GM19043 (cell line): ENCODE measurements around the gene GPR33.
"Not testable (repeated sequence)": the region's sequence is repeated elsewhere in the genome, so short reads cannot be mapped to it uniquely, and the experiment has no call there.

Experiments
- ATAC-seq: cut with Tn5 transposase; IDR thresholded peaks from one replicate; pipeline ENCODE4 v1.9.1; 2021; ENCODE audit warnings: low read depth; ENCODE audit not compliant: unreplicated experiment

Gene GPR33

GRCh38 chr14:31462450-31462849, 25.4 kb downstream of the GPR33 start:
- not testable (repeated sequence) for ATAC-seq

DNA sequence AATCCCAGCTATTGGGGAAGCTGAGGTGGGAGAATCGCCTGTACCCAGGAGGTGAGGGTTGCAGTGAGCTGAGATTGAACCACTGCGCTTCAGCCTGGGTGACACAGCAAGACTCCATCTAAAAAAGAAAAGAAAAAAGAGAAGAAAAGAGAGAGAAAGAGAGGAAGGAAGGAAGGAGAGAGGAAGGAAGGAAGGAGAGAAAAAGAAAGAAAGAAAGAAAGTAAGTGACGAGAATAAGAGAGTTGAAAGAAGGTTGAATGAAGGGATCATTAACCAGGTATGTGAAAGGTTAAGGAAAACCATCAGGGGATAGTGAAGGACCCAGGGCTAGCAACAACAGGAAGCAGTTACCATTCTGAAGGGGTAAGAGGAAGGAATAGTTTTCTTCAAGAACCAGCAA, 26.3 kb downstream of the GPR33 start:
- no peak for ATAC-seq

DNA sequence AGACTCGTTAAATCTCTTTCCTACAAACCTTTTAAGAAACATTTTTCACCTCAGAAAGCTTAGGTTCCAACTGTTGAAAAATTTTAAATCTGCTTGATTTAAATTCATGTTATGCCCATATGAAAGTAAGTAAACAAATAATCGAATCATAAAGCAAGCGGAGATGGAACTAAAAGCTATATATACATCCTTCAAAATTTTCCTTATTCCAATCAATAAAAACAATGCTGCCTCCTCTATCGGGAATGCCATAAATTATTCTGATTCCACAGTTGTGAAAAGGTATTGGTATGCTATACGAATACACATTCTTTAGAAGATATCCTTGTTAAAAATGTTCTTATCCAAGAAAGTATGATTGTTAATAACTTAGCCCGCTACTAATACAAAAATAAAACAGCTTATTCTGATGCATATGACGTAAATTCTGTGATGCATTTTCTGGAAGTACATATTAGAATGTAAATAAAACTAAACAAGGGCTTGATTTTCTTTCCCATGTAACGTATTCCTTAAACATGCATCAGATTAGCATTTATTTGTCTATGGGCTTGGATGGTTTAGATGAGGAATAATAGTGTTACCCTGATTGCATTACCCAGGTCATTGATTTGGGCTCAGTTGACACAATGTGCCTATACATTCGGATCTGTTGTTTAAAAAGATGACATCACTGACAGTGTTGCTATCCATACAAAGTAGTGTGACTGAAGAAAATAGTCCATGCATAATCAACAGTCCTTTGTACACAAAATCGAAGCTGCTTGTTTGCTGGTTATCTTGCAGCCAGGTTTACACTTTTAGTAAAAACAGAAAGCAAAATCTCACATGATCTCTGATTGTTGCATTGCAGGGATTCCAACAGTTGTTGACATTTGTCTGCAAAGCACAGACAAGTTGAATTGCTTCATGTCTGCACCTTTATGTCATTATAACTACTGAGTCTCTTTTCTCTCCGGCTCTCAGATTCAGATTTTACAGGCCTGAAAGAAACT, 29.9 kb downstream of the GPR33 start:
- no peak for ATAC-seq

GRCh38 chr14:31456841-31457664, 30.8 kb downstream of the GPR33 start, which contains the start of gene DTD2:
DTD2 (minus strand) TSS chr14:31457506; CDS start chr14:31457393, 113 bp downstream.
- peak; percentile 98 for ATAC-seq

DNA sequence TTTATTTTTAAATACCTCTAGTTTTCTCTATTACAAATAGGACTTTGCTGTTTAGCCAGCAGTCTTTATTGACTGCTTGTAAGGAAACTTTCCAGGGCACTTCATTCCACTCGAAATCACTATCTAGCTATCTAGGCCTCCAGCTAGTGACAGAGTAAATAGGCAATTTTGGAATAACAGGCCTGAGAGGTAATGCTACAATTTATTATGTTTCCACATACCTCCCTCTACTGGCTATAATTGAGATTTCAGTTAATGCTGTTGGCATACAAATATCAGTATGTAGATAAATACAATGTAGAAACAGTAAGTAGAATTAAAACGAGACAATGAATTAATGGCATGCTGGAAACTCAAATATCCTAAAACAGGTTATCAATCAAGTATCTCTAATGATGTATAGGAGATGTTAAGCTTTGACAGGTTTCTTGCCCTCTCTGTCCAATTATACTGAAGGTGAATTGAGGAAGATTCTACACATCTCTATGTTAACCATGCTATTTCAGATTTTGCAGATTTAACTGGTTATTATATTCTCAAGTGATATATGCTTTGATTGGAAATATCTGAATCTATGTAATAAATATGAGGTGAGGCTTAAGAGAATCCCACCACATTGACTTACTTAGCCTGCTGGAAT, 37.7 kb downstream of the GPR33 start:
- no peak for ATAC-seq

GRCh38 chr14:31449136-31449535, 38.7 kb downstream of the GPR33 start:
- no peak for ATAC-seq

DNA sequence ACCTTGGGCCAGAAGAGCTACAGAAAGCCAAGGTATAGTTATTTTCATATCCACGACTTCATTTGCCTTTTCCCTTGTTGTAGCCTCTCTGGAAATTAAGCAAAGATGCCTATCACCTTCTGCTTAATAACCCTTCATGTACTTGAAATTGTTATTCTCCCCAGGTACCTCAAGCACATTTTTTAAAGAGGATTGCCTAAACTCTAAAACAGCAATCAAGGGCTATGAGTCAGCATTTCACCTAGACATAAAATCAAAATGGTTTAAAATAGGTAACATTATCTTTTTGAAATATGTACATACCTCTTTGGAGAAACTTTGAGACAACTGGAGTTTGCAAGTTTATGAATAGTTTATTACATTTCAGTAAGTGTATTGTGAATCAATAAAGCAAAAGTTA, 42.1 kb downstream of the GPR33 start:
- ATAC-seq: no peak

DNA sequence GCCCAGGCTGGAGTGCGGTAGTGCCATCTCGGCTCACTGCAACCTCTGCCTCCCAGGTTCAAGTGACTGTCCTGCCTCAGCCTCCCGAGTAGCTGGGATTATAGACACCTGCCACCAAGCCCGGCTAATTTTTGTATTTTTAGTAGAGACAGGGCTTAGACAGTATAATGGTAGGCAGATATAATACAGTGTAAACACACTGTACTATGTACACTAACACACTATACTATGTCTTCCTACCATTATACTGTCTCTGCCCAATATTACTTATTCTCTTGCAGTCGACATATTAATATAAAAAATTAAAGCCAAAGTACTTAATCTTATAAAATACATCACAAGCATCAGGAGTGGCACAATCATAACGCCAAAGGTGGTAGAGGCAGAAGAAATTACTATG, 45.6 kb downstream of the GPR33 start:
- ATAC-seq: no peak

- ATAC-seq: no peak
Observed at GRCh38 chr14:31441273-31442111, 46.3 kb downstream of the GPR33 start.

DNA sequence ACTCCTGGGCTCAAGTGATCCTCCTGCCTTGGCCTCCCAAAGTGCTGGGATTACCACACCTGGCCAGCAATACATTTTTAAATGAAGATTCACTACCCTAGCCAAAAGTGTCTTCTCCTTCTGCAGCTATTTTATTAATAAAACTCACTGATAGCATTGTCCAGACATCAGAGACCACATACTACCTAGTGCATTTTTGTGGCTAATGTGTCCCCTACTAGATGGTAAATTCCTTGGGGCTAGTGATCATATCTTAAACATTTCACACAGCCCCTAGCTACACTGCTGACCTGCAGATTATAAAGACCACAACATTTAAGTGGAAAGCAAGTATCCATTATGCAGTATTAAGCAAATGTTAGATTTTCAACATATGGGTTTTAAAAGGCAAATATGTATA, 47.6 kb downstream of the GPR33 start:
- ATAC-seq: no peak

DNA sequence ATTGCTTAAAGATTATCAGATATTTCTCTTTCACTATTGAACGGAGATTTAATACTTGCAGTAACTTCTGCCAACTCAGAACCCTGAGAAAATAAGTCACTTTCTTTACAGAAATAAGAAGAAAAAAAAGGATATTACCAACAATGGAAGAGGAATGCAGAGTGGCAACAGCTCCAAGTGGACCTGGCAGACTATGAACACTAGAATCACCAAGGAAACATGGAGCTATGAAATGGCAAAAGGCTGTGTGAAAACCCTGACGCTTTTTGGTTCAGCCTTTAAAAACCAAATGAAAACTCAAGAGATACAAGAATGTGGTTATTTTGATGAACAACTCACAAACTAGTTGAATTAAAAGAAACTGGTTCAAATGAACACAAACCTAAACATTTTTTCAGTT, 48.3 kb downstream of the GPR33 start:
- no peak for ATAC-seq

- not testable (repeated sequence) for ATAC-seq
Observed at GRCh38 chr14:31437045-31437691, 50.7 kb downstream of the GPR33 start.

DNA sequence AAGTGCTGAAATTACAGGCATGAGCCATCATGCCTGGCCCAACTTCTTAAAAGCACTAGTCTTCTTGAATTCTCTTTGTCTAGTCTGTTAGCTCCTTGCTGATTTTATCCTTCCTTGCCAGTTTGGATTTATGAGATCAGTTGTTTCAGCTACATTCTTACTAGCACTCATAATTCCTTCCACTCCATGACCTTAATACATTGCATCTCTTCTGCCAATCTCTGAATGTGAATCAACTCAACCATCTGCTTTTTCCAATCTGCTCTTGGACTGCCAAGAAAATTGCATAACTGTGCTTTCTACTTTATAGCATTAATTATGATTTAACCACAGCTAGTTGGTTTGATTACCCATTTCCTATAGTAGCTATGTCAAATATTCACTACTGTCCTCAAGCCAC, 52.6 kb downstream of the GPR33 start:
- no peak for ATAC-seq
